Uterus (tissue), 2 donors: Measurements from ENCODE around the gene MISP.

Experiments used
- POLR2A ChIP-seq, 2 donors: fragments of 450-650 bp; IDR thresholded peaks; one replicate each; pipeline ENCODE4 v1.6.1; 2016; ENCODE audit warnings: antibody characterized with exemption in 2 of 2, mild to moderate bottlenecking in 1 of 2, moderate library complexity in 1 of 2
- TF ChIP-seq, protein P1 (sequence below), 4 experiments: fragments of 200-600 bp in 2 of 4; fragments of 450-650 bp in 2 of 4; sonication (generic) in 2 of 4; IDR thresholded peaks; one replicate each; pipeline ENCODE4 v1.5.1; 2016 to 2019; ENCODE audit warnings: antibody characterized with exemption in 4 of 4, mild to moderate bottlenecking in 2 of 4, moderate library complexity in 1 of 4

DNA sequence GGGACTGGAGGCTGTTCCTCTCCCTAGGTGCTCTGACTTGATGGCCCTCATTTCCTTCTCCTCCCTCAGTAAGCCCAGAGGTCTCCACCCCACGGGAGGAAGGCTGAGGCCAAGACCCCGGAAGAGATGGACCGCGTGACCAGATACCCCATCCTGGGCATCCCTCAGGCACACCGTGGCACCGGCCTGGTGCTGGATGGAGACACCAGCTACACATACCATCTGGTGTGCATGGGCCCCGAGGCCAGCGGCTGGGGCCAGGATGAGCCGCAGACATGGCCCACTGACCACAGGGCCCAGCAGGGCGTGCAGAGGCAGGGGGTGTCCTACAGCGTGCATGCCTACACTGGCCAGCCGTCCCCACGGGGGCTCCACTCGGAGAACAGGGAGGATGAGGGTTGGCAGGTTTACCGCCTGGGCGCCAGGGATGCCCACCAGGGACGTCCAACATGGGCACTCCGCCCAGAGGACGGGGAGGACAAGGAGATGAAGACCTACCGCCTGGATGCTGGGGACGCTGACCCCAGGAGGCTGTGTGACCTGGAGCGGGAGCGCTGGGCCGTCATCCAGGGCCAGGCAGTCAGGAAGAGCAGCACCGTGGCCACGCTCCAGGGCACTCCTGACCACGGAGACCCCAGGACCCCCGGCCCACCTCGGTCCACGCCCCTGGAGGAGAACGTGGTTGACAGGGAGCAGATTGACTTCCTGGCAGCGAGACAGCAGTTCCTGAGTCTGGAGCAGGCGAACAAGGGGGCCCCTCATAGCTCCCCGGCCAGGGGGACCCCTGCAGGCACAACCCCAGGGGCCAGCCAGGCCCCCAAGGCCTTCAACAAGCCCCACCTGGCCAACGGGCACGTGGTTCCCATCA, 6.1 kb downstream of the MISP start:
- TF ChIP-seq, protein P1, sequence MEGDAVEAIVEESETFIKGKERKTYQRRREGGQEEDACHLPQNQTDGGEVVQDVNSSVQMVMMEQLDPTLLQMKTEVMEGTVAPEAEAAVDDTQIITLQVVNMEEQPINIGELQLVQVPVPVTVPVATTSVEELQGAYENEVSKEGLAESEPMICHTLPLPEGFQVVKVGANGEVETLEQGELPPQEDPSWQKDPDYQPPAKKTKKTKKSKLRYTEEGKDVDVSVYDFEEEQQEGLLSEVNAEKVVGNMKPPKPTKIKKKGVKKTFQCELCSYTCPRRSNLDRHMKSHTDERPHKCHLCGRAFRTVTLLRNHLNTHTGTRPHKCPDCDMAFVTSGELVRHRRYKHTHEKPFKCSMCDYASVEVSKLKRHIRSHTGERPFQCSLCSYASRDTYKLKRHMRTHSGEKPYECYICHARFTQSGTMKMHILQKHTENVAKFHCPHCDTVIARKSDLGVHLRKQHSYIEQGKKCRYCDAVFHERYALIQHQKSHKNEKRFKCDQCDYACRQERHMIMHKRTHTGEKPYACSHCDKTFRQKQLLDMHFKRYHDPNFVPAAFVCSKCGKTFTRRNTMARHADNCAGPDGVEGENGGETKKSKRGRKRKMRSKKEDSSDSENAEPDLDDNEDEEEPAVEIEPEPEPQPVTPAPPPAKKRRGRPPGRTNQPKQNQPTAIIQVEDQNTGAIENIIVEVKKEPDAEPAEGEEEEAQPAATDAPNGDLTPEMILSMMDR (IDR thresholded peaks at IDR 0.05) = no peak
- TF ChIP-seq POLR2A (IDR thresholded peaks at IDR 0.05) = no peak
